Endothelial cell of umbilical vein (primary cell): ENCODE results near the gene ATG101.

Source experiments
- EZH2 ChIP-seq: IDR thresholded peaks from 2 replicates; pipeline ENCODE4 v1.6.1; 2012; ENCODE audit warnings: borderline replicate concordance, low read depth, mild to moderate bottlenecking, moderate library complexity, low read length, inconsistent platforms; ENCODE audit not compliant: severe bottlenecking
- GATA2 ChIP-seq: IDR thresholded peaks from 2 replicates; pipeline ENCODE4 v1.7.0; 2011; ENCODE audit warnings: low read depth, mild to moderate bottlenecking, moderate library complexity, mixed read lengths, low read length; ENCODE audit not compliant: insufficient read length, insufficient read depth
- JUN ChIP-seq: IDR thresholded peaks from 2 replicates; pipeline ENCODE4 v1.6.1; 2011; ENCODE audit warnings: borderline replicate concordance, low read depth; ENCODE audit not compliant: insufficient read length, insufficient read depth
- MAX ChIP-seq: IDR thresholded peaks from 2 replicates; pipeline ENCODE4 v1.6.1; 2011; ENCODE audit not compliant: insufficient read depth, insufficient read length
- POLR2A ChIP-seq: IDR thresholded peaks from 2 replicates; pipeline ENCODE4 v1.6.1; 2012; ENCODE audit warnings: low read depth, mild to moderate bottlenecking, control low read depth, low read length
- POLR2AphosphoS5 ChIP-seq: IDR thresholded peaks from 2 replicates; pipeline ENCODE4 v1.6.1; 2012; ENCODE audit warnings: low read depth, mild to moderate bottlenecking, control low read depth, low read length, moderate library complexity; ENCODE audit not compliant: insufficient read depth
- TF ChIP-seq, protein P1 (sequence below), 2 donors: IDR thresholded peaks; 1 replicate in 1 of 2; 2 replicates in 1 of 2; pipeline ENCODE4 v1.5.1; 2011; ENCODE audit warnings: low read length in 2 of 2, mild to moderate bottlenecking in 2 of 2, moderate library complexity in 2 of 2, control low read depth in 1 of 2, inconsistent platforms in 1 of 2, low read depth in 1 of 2; ENCODE audit not compliant: insufficient read depth in 1 of 2; ENCODE audit errors: extremely low read depth in 1 of 2

GRCh38 chr12:52055731-52056711 is 13.8 kb upstream of the ATG101 start:
- TF ChIP-seq, protein P1, sequence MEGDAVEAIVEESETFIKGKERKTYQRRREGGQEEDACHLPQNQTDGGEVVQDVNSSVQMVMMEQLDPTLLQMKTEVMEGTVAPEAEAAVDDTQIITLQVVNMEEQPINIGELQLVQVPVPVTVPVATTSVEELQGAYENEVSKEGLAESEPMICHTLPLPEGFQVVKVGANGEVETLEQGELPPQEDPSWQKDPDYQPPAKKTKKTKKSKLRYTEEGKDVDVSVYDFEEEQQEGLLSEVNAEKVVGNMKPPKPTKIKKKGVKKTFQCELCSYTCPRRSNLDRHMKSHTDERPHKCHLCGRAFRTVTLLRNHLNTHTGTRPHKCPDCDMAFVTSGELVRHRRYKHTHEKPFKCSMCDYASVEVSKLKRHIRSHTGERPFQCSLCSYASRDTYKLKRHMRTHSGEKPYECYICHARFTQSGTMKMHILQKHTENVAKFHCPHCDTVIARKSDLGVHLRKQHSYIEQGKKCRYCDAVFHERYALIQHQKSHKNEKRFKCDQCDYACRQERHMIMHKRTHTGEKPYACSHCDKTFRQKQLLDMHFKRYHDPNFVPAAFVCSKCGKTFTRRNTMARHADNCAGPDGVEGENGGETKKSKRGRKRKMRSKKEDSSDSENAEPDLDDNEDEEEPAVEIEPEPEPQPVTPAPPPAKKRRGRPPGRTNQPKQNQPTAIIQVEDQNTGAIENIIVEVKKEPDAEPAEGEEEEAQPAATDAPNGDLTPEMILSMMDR (IDR thresholded peaks at IDR 0.05; ENCODE audit: extremely low read depth in 1 of 2, insufficient read depth in 1 of 2, low read depth in 1 of 2, low read length in 2 of 2), result no peak
- TF ChIP-seq POLR2AphosphoS5 (no peak), EZH2 (no peak), POLR2A (no peak), GATA2 (no peak), JUN (no peak), MAX (no peak)
